Left lung (tissue), 10 donors: ENCODE data around the gene C21orf58. TPM values are rescaled to one million over a fixed set of nuclear protein-coding genes. Genes with fewer than 3 reads are reported as not detected.

ENCODE experiments used
- ATAC-seq: fragments of 200-7000 bp; cut with Tn5 transposase; one replicate; pipeline ENCODE4 v1.9.1; 2020; ENCODE audit warnings: moderate library complexity
- DNase-seq, 4 donors: peaks; one replicate each; pipeline ENCODE4 v3.0.0-alpha.2; 2013 to 2020
- H3K27ac ChIP-seq, 2 donors: fragments of 200-600 bp; sonication (generic) in 1 of 2; one replicate each; pipeline versions ENCODE4 v1.5.0 to v1.8.0; 2020 to 2021
- H3K27me3 ChIP-seq, 2 donors: fragments of 200-600 bp; sonication (generic) in 1 of 2; one replicate each; pipeline versions ENCODE4 v1.5.0 to v1.8.0; 2020 to 2021
- H3K36me3 ChIP-seq, 2 donors: fragments of 200-600 bp; sonication (generic) in 1 of 2; one replicate each; pipeline versions ENCODE4 v1.5.0 to v1.8.0; 2020 to 2021
- H3K4me1 ChIP-seq, 2 donors: fragments of 200-600 bp; one replicate each; pipeline ENCODE4 v1.8.0; 2021
- H3K4me3 ChIP-seq, 2 donors: fragments of 200-600 bp; sonication (generic) in 1 of 2; one replicate each; pipeline versions ENCODE4 v1.5.0 to v1.8.0; 2020 to 2021; ENCODE audit warnings: mild to moderate bottlenecking in 1 of 2
- H3K9me3 ChIP-seq, 2 donors: fragments of 200-600 bp; sonication (generic) in 1 of 2; one replicate each; pipeline versions ENCODE4 v1.5.0 to v1.8.0; 2020 to 2021
- CTCF ChIP-seq, 2 donors: fragments of 200-600 bp; sonication (generic) in 1 of 2; IDR thresholded peaks; one replicate each; pipeline versions ENCODE4 v1.5.0 to v1.8.0; 2021; ENCODE audit warnings: antibody characterized with exemption in 2 of 2
- intact Hi-C, 2 donors: fragments of 100-400 bp; cut with DNase I; formaldehyde crosslinking; loops; one replicate each; pipeline versions ENCODE4 v1.11.2 to v1.14.2; 2022
- polyA plus RNA-seq, 6 donors: library from polyadenylated mRNA; unstranded; fragments of 120-200 nt; gene quantifications; one replicate each; pipeline ENCODE4 v1.2.1, GENCODE V29; 2013; ENCODE audit not compliant: insufficient read length in 6 of 6
- total RNA-seq, 2 donors: library from RNA; stranded (reverse); fragmentation: NEBNext Ultra II Directional; extraction: Animal tissue kit (Norgen Biotek cat#: 25700); gene quantifications; one replicate each; pipeline ENCODE4 v1.2.1, GENCODE V29; 2021
- donor health status: DM: no; HTN: yes; CAD: no.
- donor health status: DM: no; HTN: no; CAD: no.

Gene C21orf58
- total and polyA plus RNA-seq, 8 donors: 5.8 to 24.6 (median 19.4) TPM

- no peaks in the 10 kb centered on the region for H3K9me3 ChIP-seq
- no peaks in the 10 kb centered on the region for H3K27me3 ChIP-seq
- H3K4me1 ChIP-seq: peaks cover 0 to 6% of the 10 kb centered on the region in 2 donors
- DNase-seq: peak in 1 of 4 donors; percentile 76
- no peak for ATAC-seq
- intact Hi-C loops: no loop called here
- H3K4me3 ChIP-seq: no peak overlapping the region
- TF ChIP-seq CTCF (IDR thresholded peaks at IDR 0.05): no peak
- H3K27ac ChIP-seq: no peak overlapping the region
- peaks cover 0 to 84% of the 10 kb centered on the region in 2 donors for H3K36me3 ChIP-seq
These were observed 40.0 kb upstream of the C21orf58 start for GRCh38 chr21:46363698-46364097.

GRCh38 chr21:46362946-46363345 is 39.3 kb upstream of the C21orf58 start:
- TF ChIP-seq CTCF (IDR thresholded peaks at IDR 0.05): no peak
- peaks cover 0 to 86% of the 10 kb centered on the region in 2 donors for H3K36me3 ChIP-seq
- no peaks in the 10 kb centered on the region for H3K27me3 ChIP-seq
- H3K4me1 ChIP-seq: no peaks in the 10 kb centered on the region
- H3K4me3 ChIP-seq: no peak overlapping the region
- H3K9me3 ChIP-seq: no peaks in the 10 kb centered on the region
- intact Hi-C loops: no loop called here
- DNase-seq (peak in 1 of 4 donors; percentile 43), ATAC-seq (no peak)
- H3K27ac ChIP-seq: no peak overlapping the region

GRCh38 chr21:46361935-46362334 is 38.3 kb upstream of the C21orf58 start:
- Histone ChIP-seq H3K4me1 (no peaks in the 10 kb centered on the region), H3K9me3 (no peaks in the 10 kb centered on the region), H3K4me3 (no peak overlapping the region), H3K27ac (no peak overlapping the region), H3K36me3 (peaks cover 0 to 86% of the 10 kb centered on the region in 2 donors), H3K27me3 (no peaks in the 10 kb centered on the region)
- no peak for TF ChIP-seq CTCF (IDR thresholded peaks at IDR 0.05)
- ATAC-seq (no peak), DNase-seq (peak in 1 of 4 donors; percentile 16)
- intact Hi-C loops: no loop called here

- ATAC-seq: no peak
- intact Hi-C loops: no loop called here
- no peaks in the 10 kb centered on the region for H3K27me3 ChIP-seq
- no peak for TF ChIP-seq CTCF (IDR thresholded peaks at IDR 0.05)
- no peak overlapping the region for H3K27ac ChIP-seq
- no peaks in the 10 kb centered on the region for H3K4me1 ChIP-seq
- H3K4me3 ChIP-seq: no peak overlapping the region
- peak in 1 of 4 donors; percentile 9 for DNase-seq
- H3K9me3 ChIP-seq: no peaks in the 10 kb centered on the region
- peaks cover 0 to 86% of the 10 kb centered on the region in 2 donors for H3K36me3 ChIP-seq
These were observed 37.5 kb upstream of the C21orf58 start for GRCh38 chr21:46361176-46361575.

- DNase-seq: peak in 1 of 4 donors; percentile 65
- intact Hi-C loops: no loop called here
- no peak for TF ChIP-seq CTCF (IDR thresholded peaks at IDR 0.05)
- Histone ChIP-seq H3K36me3 (peaks cover 0 to 94% of the 10 kb centered on the region in 2 donors), H3K9me3 (no peaks in the 10 kb centered on the region), H3K4me1 (no peaks in the 10 kb centered on the region), H3K27me3 (no peaks in the 10 kb centered on the region), H3K4me3 (no peak overlapping the region), H3K27ac (no peak overlapping the region)
- no peak for ATAC-seq
These were observed 34.2 kb upstream of the C21orf58 start for GRCh38 chr21:46357684-46358425.
